Panc1 (cell line): ENCODE measurements around the gene SLC2A4. TPM values are rescaled to one million over a fixed set of nuclear protein-coding genes. Genes with fewer than 3 reads are reported as not detected.

ENCODE experiments used
- ATAC-seq: fragments of 200-7000 bp; cut with Tn5 transposase; 2 replicates; pipeline ENCODE4 v1.9.1; 2020; ENCODE audit warnings: mild to moderate bottlenecking, moderate library complexity
- BruUV-seq: library from RNA; stranded (reverse); fragments of 400-500 nt; replicated peaks from 2 replicates; lab custom pipeline; 2021; lab: Mats Ljungman, UMichigan
- CTCF ChIA-PET: fragments of 300-600 bp; sonication (Branson Sonifier 250); formaldehyde crosslinking; loops from one replicate; lab custom pipeline; 2022; ENCODE audit warnings: antibody characterized with exemption; lab: Charles Lee
- POLR2A ChIA-PET: fragments of 300-600 bp; sonication (Branson Sonifier 250); formaldehyde crosslinking; loops from one replicate; lab custom pipeline; 2022; ENCODE audit warnings: antibody characterized with exemption; lab: Charles Lee
- DNase-seq: peaks from one replicate; pipeline ENCODE4 v3.0.0-alpha.2; 2010; ENCODE audit warnings: low read depth, low spot score
- H3K27ac ChIP-seq: 2 replicates; pipeline ENCODE4 v1.5.1; 2011; ENCODE audit warnings: mild to moderate bottlenecking, low read length, inconsistent platforms
- H3K27me3 ChIP-seq: fragments of 200-500 bp; sonication (Bioruptor generic); 2 replicates; pipeline ENCODE4 v1.6.0; 2014; ENCODE audit warnings: low read length, inconsistent platforms; ENCODE audit not compliant: control insufficient read depth, insufficient read depth
- H3K36me3 ChIP-seq: fragments of 200-500 bp; sonication (Bioruptor generic); 2 replicates; pipeline ENCODE4 v1.5.1; 2014; ENCODE audit warnings: inconsistent platforms, mild to moderate bottlenecking, low read length, moderate library complexity; ENCODE audit not compliant: control insufficient read depth, insufficient read depth
- H3K4me1 ChIP-seq: 2 replicates; pipeline ENCODE4 v1.5.1; 2011; ENCODE audit warnings: inconsistent platforms, mild to moderate bottlenecking, low read length, moderate library complexity; ENCODE audit not compliant: control insufficient read depth, insufficient read depth
- H3K4me3 ChIP-seq, 2 experiments: 2 replicates each; pipeline ENCODE4 v1.5.1; 2011 to 2012; ENCODE audit warnings: low read depth in 2 of 2, low read length in 2 of 2, mild to moderate bottlenecking in 2 of 2, inconsistent platforms in 1 of 2, moderate library complexity in 1 of 2
- H3K9me3 ChIP-seq: fragments of 200-500 bp; sonication (Bioruptor generic); 2 replicates; pipeline ENCODE4 v1.5.1; 2014; ENCODE audit warnings: low read depth, mild to moderate bottlenecking, inconsistent platforms, low read length, moderate library complexity; ENCODE audit not compliant: control insufficient read depth, insufficient read depth
- POLR2AphosphoS5 ChIP-seq: IDR thresholded peaks from 2 replicates; pipeline ENCODE4 v1.6.1; 2012; ENCODE audit warnings: mild to moderate bottlenecking, low read depth, low read length, moderate library complexity
- SIN3A ChIP-seq: IDR thresholded peaks from 2 replicates; pipeline ENCODE4 v1.6.1; 2012; ENCODE audit warnings: low read depth, mild to moderate bottlenecking, low read length, moderate library complexity, borderline replicate concordance; ENCODE audit not compliant: insufficient read depth
- TCF7L2 ChIP-seq: IDR thresholded peaks from 2 replicates; pipeline ENCODE4 v1.6.1; 2011; ENCODE audit warnings: mild to moderate bottlenecking, low read depth, low read length, inconsistent platforms
- in situ Hi-C: cut with HindIII; loops from 2 replicates; pipeline ENCODE4 v1.10.0; 2016; ENCODE audit warnings: low sequenced_read_pairs, low pct_unique_long_range_greater_than_20kb
- intact Hi-C: fragments of 100-400 bp; cut with micrococcal nuclease; formaldehyde crosslinking; loops from one replicate; pipeline ENCODE4 v1.10.0; 2022; ENCODE audit not compliant: unreplicated experiment
- total RNA-seq: library from RNA; stranded (reverse); gene quantifications from one replicate; pipeline ENCODE4 v1.2.1, GENCODE V29; 2021; ENCODE audit not compliant: unreplicated experiment
- TF ChIP-seq, protein P1 (sequence below), 2 experiments: IDR thresholded peaks; 2 replicates each; pipeline ENCODE4 v1.6.1; 2011 to 2012; ENCODE audit warnings: low read depth in 2 of 2, control low read depth in 1 of 2, low read length in 1 of 2, mild to moderate bottlenecking in 1 of 2, moderate library complexity in 1 of 2; ENCODE audit not compliant: insufficient read depth in 1 of 2
- TF ChIP-seq, protein P2 (sequence below): fragments of 450-650 bp; IDR thresholded peaks from 2 replicates; pipeline ENCODE4 v1.5.1; 2017; ENCODE audit warnings: mild to moderate bottlenecking

Gene SLC2A4
- total RNA-seq, 1 experiment from 2014 or later = 0.31 TPM

DNA sequence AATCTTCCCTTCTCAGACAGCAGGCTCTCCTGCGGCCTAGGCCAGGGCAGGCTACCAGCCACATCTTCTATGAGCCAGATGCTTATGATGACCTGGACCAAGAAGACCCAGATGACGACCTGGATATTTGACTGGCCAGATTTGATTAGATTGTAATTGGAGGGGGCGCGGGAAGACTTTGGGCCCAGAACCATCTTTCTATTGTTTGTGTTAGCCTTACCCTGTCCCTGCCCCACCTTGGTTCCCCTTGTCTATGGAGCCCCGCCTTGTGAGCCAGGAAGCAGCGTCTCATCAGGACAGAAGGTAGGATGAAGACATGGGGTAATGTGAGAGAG is 22.0 kb upstream of the SLC2A4 start:
- ChIA-PET CTCF (interaction anchor here (0.7 kb wide), 1 partner anchor 1763 kb away, joined by 6 read pairs; no protein-coding TSS in a partner anchor), POLR2A (no interaction called here)
- intact Hi-C loops = no loop called here
- DNase-seq (no peak), ATAC-seq (no peak)
- in situ Hi-C loops = no loop called here
- Histone ChIP-seq H3K4me3 (no peak overlapping the region), H3K36me3 (peaks cover 7% of the 10 kb centered on the region), H3K9me3 (no peaks in the 10 kb centered on the region), H3K27ac (peak overlapping the region; percentile 48; the same call in 1 of the 2 replicates), H3K27me3 (no peaks in the 10 kb centered on the region), H3K4me1 (peaks cover 22% of the 10 kb centered on the region)
- TF ChIP-seq, protein P1, sequence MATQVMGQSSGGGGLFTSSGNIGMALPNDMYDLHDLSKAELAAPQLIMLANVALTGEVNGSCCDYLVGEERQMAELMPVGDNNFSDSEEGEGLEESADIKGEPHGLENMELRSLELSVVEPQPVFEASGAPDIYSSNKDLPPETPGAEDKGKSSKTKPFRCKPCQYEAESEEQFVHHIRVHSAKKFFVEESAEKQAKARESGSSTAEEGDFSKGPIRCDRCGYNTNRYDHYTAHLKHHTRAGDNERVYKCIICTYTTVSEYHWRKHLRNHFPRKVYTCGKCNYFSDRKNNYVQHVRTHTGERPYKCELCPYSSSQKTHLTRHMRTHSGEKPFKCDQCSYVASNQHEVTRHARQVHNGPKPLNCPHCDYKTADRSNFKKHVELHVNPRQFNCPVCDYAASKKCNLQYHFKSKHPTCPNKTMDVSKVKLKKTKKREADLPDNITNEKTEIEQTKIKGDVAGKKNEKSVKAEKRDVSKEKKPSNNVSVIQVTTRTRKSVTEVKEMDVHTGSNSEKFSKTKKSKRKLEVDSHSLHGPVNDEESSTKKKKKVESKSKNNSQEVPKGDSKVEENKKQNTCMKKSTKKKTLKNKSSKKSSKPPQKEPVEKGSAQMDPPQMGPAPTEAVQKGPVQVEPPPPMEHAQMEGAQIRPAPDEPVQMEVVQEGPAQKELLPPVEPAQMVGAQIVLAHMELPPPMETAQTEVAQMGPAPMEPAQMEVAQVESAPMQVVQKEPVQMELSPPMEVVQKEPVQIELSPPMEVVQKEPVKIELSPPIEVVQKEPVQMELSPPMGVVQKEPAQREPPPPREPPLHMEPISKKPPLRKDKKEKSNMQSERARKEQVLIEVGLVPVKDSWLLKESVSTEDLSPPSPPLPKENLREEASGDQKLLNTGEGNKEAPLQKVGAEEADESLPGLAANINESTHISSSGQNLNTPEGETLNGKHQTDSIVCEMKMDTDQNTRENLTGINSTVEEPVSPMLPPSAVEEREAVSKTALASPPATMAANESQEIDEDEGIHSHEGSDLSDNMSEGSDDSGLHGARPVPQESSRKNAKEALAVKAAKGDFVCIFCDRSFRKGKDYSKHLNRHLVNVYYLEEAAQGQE (IDR thresholded peaks at IDR 0.05; ENCODE audit: insufficient read depth in 1 of 2, low read depth in 2 of 2, low read length in 1 of 2) = no peak
- TF ChIP-seq TCF7L2 = no peak
- no TSS peak for BruUV-seq

DNA sequence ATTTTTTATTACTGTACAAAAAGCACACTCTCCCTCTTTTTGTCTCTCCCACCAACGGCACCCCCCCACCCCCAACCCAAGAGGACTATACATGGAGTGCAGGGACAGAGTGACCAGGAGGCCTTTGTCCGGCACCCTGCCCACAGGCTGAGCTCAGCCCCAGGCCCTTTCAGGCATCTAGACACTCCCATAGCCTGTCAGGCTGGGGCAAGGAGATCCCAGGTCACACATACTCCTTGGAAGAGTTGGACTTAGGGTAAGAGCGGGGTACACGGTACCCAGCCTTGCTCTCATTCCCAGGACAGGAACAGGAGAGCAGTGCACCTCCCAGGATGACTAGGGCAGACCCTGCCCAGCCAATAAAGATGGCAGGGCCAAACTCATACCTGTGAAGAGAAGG is 21.4 kb upstream of the SLC2A4 start:
- Histone ChIP-seq H3K9me3 (no peaks in the 10 kb centered on the region), H3K27ac (peak overlapping the region; percentile 77), H3K36me3 (peaks cover 3% of the 10 kb centered on the region), H3K4me3 (peak overlapping the region; percentile 50 to 65; a peak in 3 of 4 replicates), H3K27me3 (no peaks in the 10 kb centered on the region), H3K4me1 (peaks cover 22% of the 10 kb centered on the region)
- TF ChIP-seq SIN3A (no peak), POLR2AphosphoS5 (no peak), TCF7L2 (no peak)
- TF ChIP-seq, protein P2, sequence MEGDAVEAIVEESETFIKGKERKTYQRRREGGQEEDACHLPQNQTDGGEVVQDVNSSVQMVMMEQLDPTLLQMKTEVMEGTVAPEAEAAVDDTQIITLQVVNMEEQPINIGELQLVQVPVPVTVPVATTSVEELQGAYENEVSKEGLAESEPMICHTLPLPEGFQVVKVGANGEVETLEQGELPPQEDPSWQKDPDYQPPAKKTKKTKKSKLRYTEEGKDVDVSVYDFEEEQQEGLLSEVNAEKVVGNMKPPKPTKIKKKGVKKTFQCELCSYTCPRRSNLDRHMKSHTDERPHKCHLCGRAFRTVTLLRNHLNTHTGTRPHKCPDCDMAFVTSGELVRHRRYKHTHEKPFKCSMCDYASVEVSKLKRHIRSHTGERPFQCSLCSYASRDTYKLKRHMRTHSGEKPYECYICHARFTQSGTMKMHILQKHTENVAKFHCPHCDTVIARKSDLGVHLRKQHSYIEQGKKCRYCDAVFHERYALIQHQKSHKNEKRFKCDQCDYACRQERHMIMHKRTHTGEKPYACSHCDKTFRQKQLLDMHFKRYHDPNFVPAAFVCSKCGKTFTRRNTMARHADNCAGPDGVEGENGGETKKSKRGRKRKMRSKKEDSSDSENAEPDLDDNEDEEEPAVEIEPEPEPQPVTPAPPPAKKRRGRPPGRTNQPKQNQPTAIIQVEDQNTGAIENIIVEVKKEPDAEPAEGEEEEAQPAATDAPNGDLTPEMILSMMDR = no peak
- TF ChIP-seq, protein P1 (IDR thresholded peaks at IDR 0.05; ENCODE audit: insufficient read depth in 1 of 2, low read depth in 2 of 2, low read length in 1 of 2) = no peak
- ChIA-PET CTCF (no interaction called here), POLR2A (no interaction called here)
- in situ Hi-C loops (no loop called here), intact Hi-C loops (no loop called here)
- no peak for DNase-seq
- BruUV-seq = TSS peak; percentile 71
- ATAC-seq = 0 out of 2 replicates have a peak, but pooled peaks have one; percentile 4
